DOHH2 (cell line): ENCODE measurements around the gene LARP1B.

Source experiments
- H3F3A ChIP-seq: fragments of 200-600 bp; sonication (generic), shearing (Covaris generic); 2 replicates; pipeline ENCODE4 v1.6.0; 2016; ENCODE audit warnings: antibody characterized with exemption, mild to moderate bottlenecking; ENCODE audit not compliant: control insufficient read depth, insufficient read depth
- H3K27ac ChIP-seq: fragments of 200-600 bp; sonication (generic); 2 replicates; pipeline ENCODE4 v1.5.1; 2014; ENCODE audit warnings: low read depth, mild to moderate bottlenecking, low read length, moderate library complexity
- H3K27me3 ChIP-seq: fragments of 200-600 bp; sonication (generic); 2 replicates; pipeline ENCODE4 v1.6.1; 2014; ENCODE audit warnings: mild to moderate bottlenecking, low read length, mixed read lengths; ENCODE audit not compliant: control insufficient read depth
- H3K36me3 ChIP-seq: fragments of 200-600 bp; sonication (generic); 2 replicates; pipeline ENCODE4 v1.6.1; 2014; ENCODE audit warnings: mild to moderate bottlenecking, low read length, moderate library complexity, mixed read lengths; ENCODE audit not compliant: control insufficient read depth
- H3K4me1 ChIP-seq: fragments of 200-600 bp; sonication (generic); 2 replicates; pipeline ENCODE4 v1.6.1; 2014; ENCODE audit warnings: mild to moderate bottlenecking, low read length, mixed read lengths; ENCODE audit not compliant: control insufficient read depth
- H3K4me2 ChIP-seq: fragments of 200-600 bp; sonication (generic); 2 replicates; pipeline ENCODE4 v1.6.0; 2014; ENCODE audit warnings: mild to moderate bottlenecking, low read length, moderate library complexity
- H3K4me3 ChIP-seq: fragments of 200-600 bp; sonication (generic); 2 replicates; pipeline ENCODE4 v1.5.1; 2014; ENCODE audit warnings: mild to moderate bottlenecking, low read length, mixed read lengths
- H3K79me2 ChIP-seq: fragments of 200-600 bp; sonication (generic); 2 replicates; pipeline ENCODE4 v1.6.1; 2014; ENCODE audit warnings: mild to moderate bottlenecking, low read length, mixed read lengths; ENCODE audit not compliant: control insufficient read depth
- H3K9me2 ChIP-seq: fragments of 200-600 bp; sonication (generic); replicated peaks from 2 replicates; pipeline ENCODE4 v1.6.1; 2014; ENCODE audit warnings: mild to moderate bottlenecking, low read length, mixed read lengths; ENCODE audit not compliant: control insufficient read depth
- H3K9me3 ChIP-seq: fragments of 200-600 bp; sonication (generic); 2 replicates; pipeline ENCODE4 v1.6.1; 2014; ENCODE audit warnings: antibody characterized with exemption, low read length, mixed read lengths; ENCODE audit not compliant: control insufficient read depth, insufficient read depth
- H4K20me1 ChIP-seq: fragments of 200-600 bp; sonication (generic); 2 replicates; pipeline ENCODE4 v1.6.0; 2014; ENCODE audit warnings: low read depth, mild to moderate bottlenecking, antibody characterized with exemption, low read length, moderate library complexity; ENCODE audit not compliant: control insufficient read depth, insufficient read depth
- EZH2phosphoT487 ChIP-seq: fragments of 200-600 bp; sonication (generic); IDR thresholded peaks from 2 replicates; pipeline ENCODE4 v1.6.1; 2017; ENCODE audit warnings: borderline replicate concordance, mild to moderate bottlenecking, antibody characterized with exemption, low read length, moderate library complexity, mixed read lengths
- TF ChIP-seq, protein P1 (sequence below): fragments of 200-600 bp; sonication (generic); IDR thresholded peaks from one replicate; pipeline ENCODE4 v1.5.1; 2014; ENCODE audit warnings: antibody characterized with exemption, mild to moderate bottlenecking, low read depth, low read length; ENCODE audit not compliant: poor library complexity, severe bottlenecking

The LARP1B gene

DNA sequence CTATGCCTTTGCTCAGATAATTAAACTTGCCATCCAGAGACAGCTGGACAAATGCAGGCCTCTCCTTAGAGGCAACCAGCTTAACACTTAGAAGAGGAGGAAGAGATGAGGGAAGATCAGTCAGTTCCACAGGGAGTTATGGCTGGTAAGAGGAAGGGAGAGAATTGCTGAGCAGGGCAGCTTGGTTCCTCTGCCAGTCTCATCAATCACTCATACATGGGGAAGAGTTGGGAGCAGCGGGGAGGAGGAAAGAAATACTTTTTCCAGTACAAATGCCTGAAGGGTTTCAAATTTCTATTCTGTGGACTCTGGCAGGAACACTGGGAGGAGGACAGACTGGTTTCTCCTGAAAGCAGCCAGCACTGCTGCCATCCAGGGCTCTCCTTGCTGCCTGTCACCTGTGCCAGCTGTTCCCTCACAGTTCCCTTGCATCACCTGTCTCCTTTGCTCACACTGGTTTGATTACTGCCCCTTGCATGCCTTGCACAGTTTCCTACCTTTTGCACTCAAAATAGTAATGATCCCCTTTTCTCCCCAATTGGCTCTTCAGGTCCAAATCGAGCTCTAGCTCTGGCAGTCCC, 167.0 kb downstream of the LARP1B start:
- H3K27ac ChIP-seq = no peak overlapping the region

DNA sequence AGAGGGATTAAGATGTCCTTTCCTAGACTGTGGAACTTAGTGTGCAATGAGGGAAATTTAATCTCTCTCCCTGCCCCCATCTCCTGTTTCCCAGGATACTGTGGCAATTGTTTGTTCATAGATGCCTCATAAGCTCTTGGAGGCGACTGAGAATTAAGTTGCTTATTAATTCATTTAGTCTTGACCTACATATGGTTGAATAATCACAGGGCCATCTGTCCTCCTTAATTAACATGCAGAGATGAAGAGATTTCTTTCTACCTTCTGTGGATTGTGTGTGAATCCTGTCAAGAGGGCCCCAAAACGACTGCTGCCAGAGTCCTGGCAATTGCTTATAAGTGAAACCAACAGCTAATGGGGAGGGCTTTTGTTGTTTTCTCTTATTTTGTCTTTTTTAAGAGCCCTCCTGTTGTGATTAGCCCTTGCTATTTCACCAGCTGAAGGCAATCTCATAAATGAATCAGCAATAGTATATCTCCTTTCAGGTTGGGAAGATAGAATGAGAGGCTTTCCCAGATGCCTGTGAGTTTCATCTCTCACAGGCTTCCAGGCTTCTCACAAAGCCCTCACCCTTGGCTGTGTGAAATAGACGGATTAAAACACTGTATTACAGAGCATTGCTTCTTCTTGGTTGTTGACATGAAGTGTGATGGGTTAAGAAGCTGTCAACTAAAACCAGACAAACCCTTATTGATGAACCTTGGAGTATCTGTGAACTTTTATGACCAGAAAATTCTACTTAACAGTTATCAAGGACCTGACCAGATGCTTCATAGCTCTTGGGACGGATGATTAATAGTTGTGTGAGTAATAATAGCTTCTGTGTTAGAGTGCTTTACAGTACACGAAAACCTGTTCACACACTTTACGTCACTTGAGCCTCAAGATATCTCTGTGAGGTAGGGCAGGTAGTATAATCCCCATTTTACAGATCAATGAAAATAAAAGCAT, 168.0 kb downstream of the LARP1B start:
- Histone ChIP-seq H3F3A (no peaks in the 10 kb centered on the region), H3K9me2 (no peaks in the 10 kb centered on the region), H3K4me3 (no peak overlapping the region), H3K27ac (no peak overlapping the region), H3K27me3 (peaks cover 3% of the 10 kb centered on the region; the same call in 1 of the 2 replicates), H4K20me1 (no peaks in the 10 kb centered on the region), H3K4me2 (no peak overlapping the region), H3K4me1 (no peaks in the 10 kb centered on the region), H3K79me2 (no peaks in the 10 kb centered on the region), H3K9me3 (no peaks in the 10 kb centered on the region), H3K36me3 (no peaks in the 10 kb centered on the region)
- TF ChIP-seq, protein P1, sequence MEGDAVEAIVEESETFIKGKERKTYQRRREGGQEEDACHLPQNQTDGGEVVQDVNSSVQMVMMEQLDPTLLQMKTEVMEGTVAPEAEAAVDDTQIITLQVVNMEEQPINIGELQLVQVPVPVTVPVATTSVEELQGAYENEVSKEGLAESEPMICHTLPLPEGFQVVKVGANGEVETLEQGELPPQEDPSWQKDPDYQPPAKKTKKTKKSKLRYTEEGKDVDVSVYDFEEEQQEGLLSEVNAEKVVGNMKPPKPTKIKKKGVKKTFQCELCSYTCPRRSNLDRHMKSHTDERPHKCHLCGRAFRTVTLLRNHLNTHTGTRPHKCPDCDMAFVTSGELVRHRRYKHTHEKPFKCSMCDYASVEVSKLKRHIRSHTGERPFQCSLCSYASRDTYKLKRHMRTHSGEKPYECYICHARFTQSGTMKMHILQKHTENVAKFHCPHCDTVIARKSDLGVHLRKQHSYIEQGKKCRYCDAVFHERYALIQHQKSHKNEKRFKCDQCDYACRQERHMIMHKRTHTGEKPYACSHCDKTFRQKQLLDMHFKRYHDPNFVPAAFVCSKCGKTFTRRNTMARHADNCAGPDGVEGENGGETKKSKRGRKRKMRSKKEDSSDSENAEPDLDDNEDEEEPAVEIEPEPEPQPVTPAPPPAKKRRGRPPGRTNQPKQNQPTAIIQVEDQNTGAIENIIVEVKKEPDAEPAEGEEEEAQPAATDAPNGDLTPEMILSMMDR = no peak
- TF ChIP-seq EZH2phosphoT487 = no peak

More for the DNA sequence above, 167.0 kb downstream of the LARP1B start:
- Histone ChIP-seq H3K4me2 (no peak overlapping the region), H3K9me2 (no peaks in the 10 kb centered on the region), H3K4me1 (no peaks in the 10 kb centered on the region), H3K36me3 (no peaks in the 10 kb centered on the region), H3K27me3 (peaks cover 3% of the 10 kb centered on the region; the same call in 1 of the 2 replicates), H3K4me3 (no peak overlapping the region), H3F3A (no peaks in the 10 kb centered on the region), H3K9me3 (no peaks in the 10 kb centered on the region), H4K20me1 (no peaks in the 10 kb centered on the region), H3K79me2 (no peaks in the 10 kb centered on the region)
- no peak for TF ChIP-seq EZH2phosphoT487
- TF ChIP-seq, protein P1 = no peak

DNA sequence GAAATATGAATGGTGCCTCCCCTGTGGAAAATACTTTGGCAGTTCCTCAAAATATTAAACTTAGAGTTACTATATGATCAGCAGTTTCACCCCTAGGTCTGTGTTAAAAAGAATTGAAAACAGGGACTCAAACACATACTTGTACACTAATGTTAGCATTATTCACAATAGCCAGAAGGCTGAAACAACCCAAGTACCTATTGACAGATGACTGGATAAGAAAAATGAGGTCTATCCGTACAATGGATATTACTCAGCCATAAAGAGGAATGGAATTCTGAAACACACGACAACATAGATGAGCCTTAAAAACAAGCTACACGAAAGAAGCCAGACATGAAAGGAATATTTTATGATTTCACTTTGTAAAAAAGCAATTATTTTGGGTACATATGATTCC, 171.6 kb downstream of the LARP1B start:
- Histone ChIP-seq H4K20me1 (no peaks in the 10 kb centered on the region), H3K36me3 (no peaks in the 10 kb centered on the region), H3K79me2 (no peaks in the 10 kb centered on the region), H3K27ac (no peak overlapping the region), H3K9me2 (no peaks in the 10 kb centered on the region), H3K4me2 (no peak overlapping the region), H3K4me3 (no peak overlapping the region), H3F3A (no peaks in the 10 kb centered on the region), H3K27me3 (peaks cover 3% of the 10 kb centered on the region; the same call in 1 of the 2 replicates), H3K9me3 (no peaks in the 10 kb centered on the region), H3K4me1 (no peaks in the 10 kb centered on the region)
- no peak for TF ChIP-seq EZH2phosphoT487
- TF ChIP-seq, protein P1 = no peak
